Mononuclear cell (primary cell): Measurements from ENCODE around the gene FMN1. TPM values are rescaled to one million over a fixed set of nuclear protein-coding genes. Genes with fewer than 3 reads are reported as not detected.

Experiments
- H3K27me3 ChIP-seq: 2 replicates; pipeline ENCODE4 v1.6.0; 2011; ENCODE audit warnings: low read length, control low read depth; ENCODE audit not compliant: insufficient read depth
- H3K4me1 ChIP-seq: 2 replicates; pipeline ENCODE4 v1.5.1; 2011; ENCODE audit warnings: mild to moderate bottlenecking, low read length, control low read depth; ENCODE audit not compliant: insufficient read depth
- H3K4me3 ChIP-seq: 2 replicates; pipeline ENCODE4 v1.5.1; 2011; ENCODE audit warnings: mild to moderate bottlenecking, low read length, moderate library complexity
- H3K9me3 ChIP-seq: 2 replicates; pipeline ENCODE4 v1.5.1; 2011; ENCODE audit warnings: low read depth, mild to moderate bottlenecking, control low read depth, low read length
- total RNA-seq: library from RNA; depleted of rRNA; stranded (reverse); fragments of >200 nt; gene quantifications from one replicate; pipeline ENCODE4 v1.2.3, GENCODE V29; 2012

Gene FMN1
- total RNA-seq, 1 donor, result 31.2 TPM

DNA sequence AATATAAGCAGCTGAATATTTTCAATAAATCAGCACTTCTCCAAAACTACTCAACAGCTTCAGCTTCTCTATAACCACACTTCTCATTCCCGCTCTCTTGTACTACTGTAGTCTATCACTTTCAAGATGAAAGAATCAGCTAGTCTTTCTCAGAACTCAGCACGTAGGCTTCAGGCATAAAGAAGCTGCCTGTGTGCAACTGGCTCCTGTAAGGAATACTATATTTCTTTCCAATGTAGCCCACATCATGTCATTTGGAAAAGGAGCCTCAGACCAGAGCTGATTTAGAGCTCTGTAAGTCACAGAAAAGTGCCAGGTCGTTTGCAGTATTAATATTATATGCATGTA is 62.3 kb downstream of the FMN1 start:
- H3K4me3 ChIP-seq, result no peak overlapping the region
- peaks cover 34% of the 10 kb centered on the region for H3K4me1 ChIP-seq
- no peaks in the 10 kb centered on the region for H3K9me3 ChIP-seq
- H3K27me3 ChIP-seq, result no peaks in the 10 kb centered on the region

DNA sequence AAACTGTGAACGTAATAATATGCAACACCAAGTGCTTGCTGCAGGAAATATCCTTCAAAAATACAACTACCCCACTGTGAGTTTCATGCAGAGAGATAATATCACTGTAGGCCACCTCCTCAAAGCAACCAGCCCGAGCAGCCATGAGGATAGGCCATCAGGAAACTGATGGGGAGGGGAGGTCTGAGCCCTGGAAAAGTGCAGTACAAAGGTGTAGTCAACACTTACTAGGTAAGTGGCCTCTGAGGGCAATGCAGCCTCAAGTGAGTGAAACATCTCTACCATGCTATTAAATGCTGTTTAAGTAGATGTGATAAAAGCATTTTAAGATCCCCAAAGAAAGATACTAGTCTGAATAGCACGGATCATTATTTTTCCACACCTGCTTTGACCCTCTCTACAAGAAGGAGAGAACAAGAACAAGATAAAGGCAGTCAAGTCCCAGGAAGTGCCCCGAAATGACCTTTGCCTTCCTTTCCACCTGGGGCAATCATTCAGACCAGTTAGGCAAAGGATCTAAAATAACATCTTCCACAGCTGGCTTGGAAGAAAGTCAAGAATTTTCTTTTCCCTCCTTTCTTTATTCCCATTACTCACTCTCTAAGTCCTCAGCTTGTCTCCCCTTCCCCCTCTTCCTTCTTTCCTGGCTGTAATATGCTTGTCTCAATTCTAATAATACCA is 62.8 kb downstream of the FMN1 start:
- H3K27me3 ChIP-seq, result no peaks in the 10 kb centered on the region
- no peaks in the 10 kb centered on the region for H3K9me3 ChIP-seq
- H3K4me3 ChIP-seq, result no peak overlapping the region
- H3K4me1 ChIP-seq, result peaks cover 35% of the 10 kb centered on the region

DNA sequence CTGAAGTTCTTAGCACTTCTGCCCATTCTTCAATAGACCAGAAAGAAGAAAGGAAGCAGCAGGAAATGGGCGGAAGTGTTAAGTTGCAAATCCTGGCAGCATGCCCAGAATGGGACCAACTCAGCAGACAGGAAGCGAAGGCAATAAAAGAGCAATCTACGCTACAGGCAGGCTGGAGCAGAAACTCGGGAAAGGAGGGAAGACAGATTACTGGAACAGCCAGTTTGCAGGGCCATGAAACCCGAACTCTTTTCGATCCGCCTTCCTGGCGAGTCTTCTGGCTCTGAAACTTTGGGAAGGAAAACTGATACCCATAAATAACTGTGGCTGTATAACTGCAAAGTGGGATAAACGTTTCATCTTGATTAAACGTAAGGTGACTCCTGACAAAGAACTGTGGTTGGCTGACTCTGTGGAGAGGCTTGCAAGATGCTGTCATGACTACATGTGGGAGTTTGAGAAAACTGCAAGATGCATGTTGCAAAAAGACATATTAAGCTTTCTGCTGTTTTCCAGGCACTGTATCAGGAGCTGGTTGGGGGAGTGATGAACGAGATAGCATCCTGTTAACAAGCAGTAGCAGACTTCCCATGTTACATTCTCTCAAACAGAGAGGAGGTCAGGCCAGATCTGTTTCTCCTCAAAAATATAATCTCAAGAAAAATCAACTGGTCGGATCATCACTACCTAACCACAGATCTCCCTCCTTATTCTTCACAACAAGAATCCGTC is 67.8 kb downstream of the FMN1 start:
- no peaks in the 10 kb centered on the region for H3K27me3 ChIP-seq
- no peak overlapping the region for H3K4me3 ChIP-seq
- peaks cover 22% of the 10 kb centered on the region for H3K4me1 ChIP-seq
- H3K9me3 ChIP-seq, result no peaks in the 10 kb centered on the region

DNA sequence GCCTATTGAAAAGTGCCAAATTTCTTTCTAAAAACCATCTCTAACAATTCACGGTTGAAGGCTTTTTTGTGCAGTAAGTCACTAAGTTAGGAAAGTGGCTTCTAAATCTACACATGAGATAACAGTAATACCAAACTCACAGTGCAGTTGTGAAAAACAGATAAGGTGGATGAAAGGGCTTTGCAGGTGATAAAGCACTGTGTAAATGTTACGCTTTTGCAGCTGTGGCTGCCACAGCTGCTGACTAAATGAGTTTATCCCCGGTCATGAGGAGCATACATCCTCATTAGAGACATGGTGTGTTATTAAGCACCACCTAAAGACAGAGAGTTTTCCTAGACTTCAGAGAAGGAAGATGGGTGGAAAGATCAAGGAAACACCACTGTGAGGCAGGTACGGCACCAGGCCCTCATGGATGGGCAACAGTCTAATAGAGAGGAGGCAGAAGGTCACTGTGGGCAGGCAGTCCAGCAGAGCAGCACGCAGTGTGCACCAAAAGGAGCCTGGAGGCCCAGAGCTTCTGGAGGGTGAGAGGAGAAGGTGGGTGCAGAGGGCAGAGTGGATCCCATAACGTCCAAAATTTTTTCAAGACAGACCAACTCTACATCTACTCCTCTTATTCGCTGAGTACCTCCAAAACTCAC is 68.5 kb downstream of the FMN1 start:
- H3K9me3 ChIP-seq, result no peaks in the 10 kb centered on the region
- H3K4me3 ChIP-seq, result no peak overlapping the region
- no peaks in the 10 kb centered on the region for H3K27me3 ChIP-seq
- peaks cover 22% of the 10 kb centered on the region for H3K4me1 ChIP-seq

DNA sequence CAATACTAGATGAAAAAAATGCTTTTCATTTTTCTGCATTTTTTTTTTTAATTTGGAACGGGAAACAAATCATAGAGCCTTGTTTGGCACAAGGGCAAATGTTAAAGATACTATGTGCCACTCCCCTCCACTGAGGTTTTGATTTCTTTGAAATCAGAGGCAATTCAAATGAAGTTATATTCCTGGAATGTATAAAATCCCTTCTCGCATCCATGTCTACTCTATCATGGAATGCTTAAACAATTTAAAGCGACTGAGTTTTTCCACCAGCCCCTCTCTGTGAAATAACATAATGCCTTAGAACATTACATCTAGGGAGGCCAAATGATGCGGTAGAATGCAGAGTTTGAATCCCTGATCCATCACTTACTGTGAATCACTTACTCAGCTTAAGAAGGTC is 69.7 kb downstream of the FMN1 start:
- Histone ChIP-seq H3K27me3 (no peaks in the 10 kb centered on the region), H3K4me3 (no peak overlapping the region), H3K4me1 (peaks cover 22% of the 10 kb centered on the region), H3K9me3 (no peaks in the 10 kb centered on the region)

DNA sequence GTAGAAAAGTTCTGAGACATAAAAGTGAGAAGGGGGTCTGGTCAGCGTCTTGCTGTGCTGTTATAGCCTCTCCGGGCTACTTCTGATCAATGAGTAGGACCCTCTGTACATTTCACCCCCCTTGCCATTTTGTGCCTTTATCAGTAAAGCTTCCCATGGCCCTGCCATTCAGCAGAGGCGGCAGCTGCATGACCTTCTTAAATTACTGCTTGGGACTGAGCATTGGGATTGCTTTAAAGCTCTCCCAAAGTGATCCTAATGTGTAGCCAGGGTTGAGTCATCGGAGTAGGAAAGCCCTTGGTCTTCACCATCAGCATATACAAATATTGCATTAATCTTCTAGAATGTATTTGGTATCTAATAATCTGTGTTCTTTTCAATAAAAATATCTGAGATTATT is 70.2 kb downstream of the FMN1 start:
- Histone ChIP-seq H3K4me1 (peaks cover 22% of the 10 kb centered on the region), H3K27me3 (no peaks in the 10 kb centered on the region), H3K4me3 (no peak overlapping the region), H3K9me3 (no peaks in the 10 kb centered on the region)

DNA sequence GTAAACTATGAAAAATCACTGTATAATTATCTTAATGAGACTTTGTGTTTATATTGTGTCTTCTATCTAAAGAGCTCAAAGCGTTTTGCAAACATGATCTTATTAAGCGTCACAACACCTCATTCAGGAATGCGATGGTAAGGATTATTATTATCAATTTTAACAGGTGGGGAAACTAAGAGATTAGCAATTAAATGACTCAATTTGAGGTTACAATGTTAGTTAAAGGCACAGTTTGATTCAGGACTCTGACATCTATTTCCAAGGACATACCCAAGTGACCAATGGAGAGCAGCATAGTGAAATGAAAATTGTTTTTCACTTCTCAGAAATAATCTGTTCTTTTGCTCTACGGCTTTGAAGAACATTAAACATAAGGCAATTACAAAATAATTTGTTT is 74.6 kb downstream of the FMN1 start:
- Histone ChIP-seq H3K4me3 (no peak overlapping the region), H3K4me1 (no peaks in the 10 kb centered on the region), H3K9me3 (no peaks in the 10 kb centered on the region), H3K27me3 (no peaks in the 10 kb centered on the region)

DNA sequence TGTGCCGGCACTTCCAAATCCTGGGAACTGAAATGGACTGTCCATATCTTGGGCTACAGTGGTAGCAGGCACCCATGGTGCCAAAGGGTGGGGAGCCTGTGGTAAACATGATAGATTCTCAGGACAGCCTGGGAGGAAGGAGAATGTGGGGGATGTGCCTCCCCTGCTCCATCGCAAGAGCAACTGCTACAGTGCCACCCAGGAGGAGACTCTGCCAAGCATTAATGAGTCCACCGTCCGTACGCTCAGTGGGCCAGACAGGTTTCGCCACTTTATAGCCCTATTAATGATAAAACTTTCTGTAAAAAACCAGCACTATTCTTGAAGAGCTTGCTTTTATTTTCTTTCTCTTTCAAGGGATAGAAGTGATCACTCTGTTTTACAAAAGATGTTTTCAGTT is 75.2 kb downstream of the FMN1 start:
- Histone ChIP-seq H3K4me3 (no peak overlapping the region), H3K4me1 (no peaks in the 10 kb centered on the region), H3K9me3 (no peaks in the 10 kb centered on the region), H3K27me3 (no peaks in the 10 kb centered on the region)

DNA sequence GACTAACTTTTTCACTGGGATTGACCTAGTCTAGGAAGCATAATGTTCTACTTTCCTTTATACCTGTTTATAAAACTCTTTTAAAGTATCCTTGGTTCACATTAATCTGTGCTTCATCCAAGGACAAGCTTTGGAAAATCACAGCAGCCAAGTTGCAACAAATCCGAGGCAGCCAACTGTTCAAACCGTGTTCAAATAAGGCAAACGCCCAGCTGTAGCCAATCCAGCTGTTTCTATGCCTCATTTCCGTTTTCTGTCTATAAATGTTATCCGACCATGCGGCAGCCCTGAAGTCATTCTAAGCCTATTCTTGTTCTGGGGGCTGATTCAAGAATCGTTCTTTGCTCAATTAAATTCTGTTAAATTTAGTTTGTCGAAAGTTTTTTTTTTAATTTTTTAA is 78.3 kb downstream of the FMN1 start:
- Histone ChIP-seq H3K27me3 (no peaks in the 10 kb centered on the region), H3K9me3 (no peaks in the 10 kb centered on the region), H3K4me1 (peaks cover 5% of the 10 kb centered on the region), H3K4me3 (no peak overlapping the region)

DNA sequence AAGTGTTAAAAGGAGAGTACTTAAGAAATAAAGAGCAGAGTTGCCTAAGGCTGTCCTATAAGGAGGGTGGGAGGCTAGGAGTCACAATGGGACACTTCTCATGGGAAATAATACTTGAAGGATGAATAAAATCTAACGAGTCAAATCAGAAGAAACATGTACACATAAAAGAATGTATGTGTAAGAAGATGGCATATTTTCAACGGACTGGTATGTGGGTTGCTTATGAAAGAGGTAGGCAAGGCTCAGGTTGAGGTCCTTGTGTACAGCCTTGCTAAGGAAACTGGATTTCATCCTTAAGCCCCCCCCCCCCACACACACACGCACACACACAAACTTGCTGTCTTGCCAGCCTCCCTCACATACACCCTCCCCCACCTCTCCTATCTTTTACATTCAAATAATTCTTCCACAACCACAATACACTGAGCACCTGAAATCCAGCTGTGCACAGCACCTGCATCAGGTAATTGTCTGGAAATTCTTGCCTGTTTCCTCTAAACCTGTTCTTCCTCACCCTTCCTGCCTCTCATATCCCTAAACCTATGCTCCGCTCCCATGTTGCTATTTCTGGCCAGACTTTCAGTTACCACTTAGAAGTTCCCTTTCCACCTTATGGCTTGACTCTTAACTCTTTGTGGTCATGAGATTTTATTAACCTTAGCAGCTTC is 79.2 kb downstream of the FMN1 start:
- H3K4me3 ChIP-seq, result no peak overlapping the region
- H3K4me1 ChIP-seq, result peaks cover 5% of the 10 kb centered on the region
- no peaks in the 10 kb centered on the region for H3K27me3 ChIP-seq
- H3K9me3 ChIP-seq, result no peaks in the 10 kb centered on the region

DNA sequence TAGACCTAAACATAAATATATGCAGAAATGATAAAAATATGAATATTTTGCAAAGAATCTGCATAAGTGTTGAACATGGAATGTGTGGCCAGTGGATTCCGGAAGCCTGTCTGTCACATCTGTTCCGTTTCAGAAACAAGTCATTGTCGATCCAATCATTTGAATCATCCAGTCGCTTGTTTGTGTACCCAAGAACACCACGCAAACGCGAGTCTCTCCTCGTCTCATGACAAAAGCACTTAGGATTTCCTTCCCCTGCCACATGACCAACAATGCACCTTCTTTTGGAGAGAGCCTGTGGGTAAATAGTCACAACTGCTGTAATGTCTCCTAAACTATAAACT is 80.2 kb downstream of the FMN1 start:
- Histone ChIP-seq H3K9me3 (no peaks in the 10 kb centered on the region), H3K27me3 (no peaks in the 10 kb centered on the region), H3K4me3 (no peak overlapping the region), H3K4me1 (peaks cover 5% of the 10 kb centered on the region)

DNA sequence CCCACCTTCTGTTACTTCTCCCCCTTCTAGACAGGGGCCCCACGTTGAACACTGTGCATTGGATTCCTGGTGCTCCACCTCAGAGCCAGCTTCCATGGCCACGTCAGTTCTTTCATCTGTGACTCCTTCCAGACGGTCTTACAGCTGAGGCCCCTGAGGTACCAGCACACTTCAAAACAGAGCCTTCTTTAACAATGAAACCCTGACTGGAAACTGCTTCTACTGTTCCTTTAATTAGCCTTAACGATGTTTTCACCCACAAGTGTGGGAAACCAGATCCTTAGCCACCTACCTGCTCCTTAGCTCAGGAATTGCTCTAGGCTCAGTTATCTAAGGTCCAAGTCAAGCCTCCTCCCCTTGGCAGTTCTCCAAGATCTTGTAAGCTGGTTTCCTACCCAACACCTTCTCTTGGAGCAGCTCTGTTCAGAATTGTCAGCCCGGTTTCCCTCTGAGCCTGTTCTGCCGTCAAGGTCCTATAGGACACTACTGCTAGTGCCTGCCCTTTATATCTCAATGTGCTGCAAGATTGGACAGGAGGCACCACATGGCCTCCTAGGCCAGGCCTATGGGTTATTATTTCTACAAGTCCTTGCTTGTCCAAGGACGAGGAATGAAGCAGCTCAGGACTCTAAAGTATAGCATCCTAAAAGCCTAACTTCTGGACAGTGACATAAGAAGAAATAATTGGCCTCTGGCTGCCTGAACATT is 80.7 kb downstream of the FMN1 start:
- H3K27me3 ChIP-seq, result no peaks in the 10 kb centered on the region
- H3K4me1 ChIP-seq, result peaks cover 5% of the 10 kb centered on the region
- no peak overlapping the region for H3K4me3 ChIP-seq
- no peaks in the 10 kb centered on the region for H3K9me3 ChIP-seq

DNA sequence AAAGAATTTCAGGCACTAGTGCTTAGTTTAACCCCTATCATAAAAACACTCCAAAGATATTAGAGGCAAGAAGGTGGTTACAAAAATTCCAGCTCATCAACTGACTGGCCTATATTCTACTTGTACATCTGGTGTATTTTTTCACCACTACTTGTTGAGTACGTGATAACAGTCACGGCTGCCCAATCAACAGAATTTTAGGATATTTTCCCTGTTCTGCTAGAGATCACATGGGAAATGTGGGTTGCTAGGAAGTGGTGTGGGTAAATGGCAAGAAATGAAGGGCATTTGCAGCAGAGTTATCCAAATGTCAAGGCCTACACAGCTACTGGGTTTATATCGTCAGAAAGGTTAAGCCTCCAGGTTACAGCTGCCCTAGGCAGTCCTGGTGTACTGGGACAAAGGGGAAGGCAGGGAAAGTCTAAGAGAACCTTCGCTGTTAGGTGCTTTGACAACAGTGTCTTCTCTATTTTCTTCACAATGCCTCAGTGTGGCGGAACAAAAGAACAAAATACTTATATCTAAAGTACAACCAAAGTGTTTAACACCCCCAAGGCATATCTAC is 81.9 kb downstream of the FMN1 start:
- Histone ChIP-seq H3K4me1 (peaks cover 5% of the 10 kb centered on the region), H3K27me3 (no peaks in the 10 kb centered on the region), H3K9me3 (no peaks in the 10 kb centered on the region), H3K4me3 (no peak overlapping the region)

DNA sequence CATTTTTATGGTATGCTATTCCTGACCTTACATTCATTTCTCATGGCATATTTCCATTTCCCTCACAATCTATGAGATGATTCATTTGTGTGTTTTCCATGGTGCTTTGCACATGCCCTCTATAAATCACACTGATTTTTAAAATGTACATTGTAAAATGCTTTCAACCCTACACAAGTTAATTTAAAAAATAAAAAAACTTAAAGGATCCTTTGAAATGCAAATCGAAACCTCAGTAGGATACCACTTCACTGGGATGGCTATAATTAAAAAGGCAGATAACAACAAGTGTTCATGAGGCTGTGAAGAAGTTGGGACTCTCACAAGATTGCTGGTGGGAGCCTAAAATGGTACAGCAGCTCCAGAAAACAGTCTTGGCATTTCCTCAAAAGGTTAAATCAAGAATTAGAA is 83.5 kb downstream of the FMN1 start:
- H3K4me1 ChIP-seq, result peaks cover 5% of the 10 kb centered on the region
- no peaks in the 10 kb centered on the region for H3K9me3 ChIP-seq
- H3K4me3 ChIP-seq, result no peak overlapping the region
- no peaks in the 10 kb centered on the region for H3K27me3 ChIP-seq

DNA sequence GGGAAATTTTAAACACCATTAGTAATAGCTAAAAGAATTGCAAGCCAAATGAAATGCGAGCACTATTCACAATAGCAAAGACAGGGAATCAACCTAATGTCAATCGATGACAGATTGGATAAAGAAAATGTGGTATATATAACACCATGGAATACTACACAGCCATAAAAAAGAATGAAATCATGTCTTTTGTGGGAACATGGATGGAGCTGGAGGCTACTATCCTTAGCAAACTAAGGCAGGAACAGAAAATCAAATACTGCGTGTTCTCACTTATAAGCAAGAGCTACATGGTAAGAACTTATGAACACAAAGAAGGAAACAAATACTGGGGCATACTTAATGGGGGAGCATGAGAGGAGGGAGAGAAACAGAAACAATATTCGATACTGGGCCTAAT is 85.2 kb downstream of the FMN1 start:
- no peaks in the 10 kb centered on the region for H3K9me3 ChIP-seq
- no peak overlapping the region for H3K4me3 ChIP-seq
- peaks cover 14% of the 10 kb centered on the region for H3K4me1 ChIP-seq
- H3K27me3 ChIP-seq, result no peaks in the 10 kb centered on the region
